Parathyroid adenoma (tissue), 2 donors: Measurements from ENCODE around the gene TAF10.
A peak's percentile ranks its signal among the peaks of the same experiment; 100 is the strongest.

Source experiments
- H2AFZ ChIP-seq: fragments of 300-600 bp; sonication (generic); one replicate; pipeline ENCODE4 v1.7.0; 2017; ENCODE audit warnings: antibody characterized with exemption, mild to moderate bottlenecking
- H3K27ac ChIP-seq: fragments of 300-600 bp; sonication (generic); one replicate; pipeline ENCODE4 v1.7.0; 2017
- H3K27me3 ChIP-seq: fragments of 300-600 bp; sonication (generic); one replicate; pipeline ENCODE4 v1.7.0; 2017; ENCODE audit warnings: low read length; ENCODE audit not compliant: control insufficient read depth, insufficient read depth
- H3K36me3 ChIP-seq: fragments of 300-600 bp; sonication (generic); one replicate; pipeline ENCODE4 v1.7.0; 2017; ENCODE audit warnings: low read length; ENCODE audit not compliant: control insufficient read depth, insufficient read depth
- H3K4me1 ChIP-seq: fragments of 300-600 bp; sonication (generic); one replicate; pipeline ENCODE4 v1.7.0; 2017; ENCODE audit warnings: control low read depth
- H3K4me2 ChIP-seq: fragments of 300-600 bp; sonication (generic); one replicate; pipeline ENCODE4 v1.7.0; 2017; ENCODE audit warnings: low read length
- H3K4me3 ChIP-seq: fragments of 300-600 bp; sonication (generic); one replicate; pipeline ENCODE4 v1.7.0; 2017; ENCODE audit warnings: low read depth, low read length
- H3K79me2 ChIP-seq: fragments of 300-600 bp; sonication (generic); one replicate; pipeline ENCODE4 v1.7.0; 2017; ENCODE audit warnings: control low read depth
- H3K9ac ChIP-seq: fragments of 300-600 bp; sonication (generic); one replicate; pipeline ENCODE4 v1.7.0; 2017; ENCODE audit warnings: mild to moderate bottlenecking
- H3K9me3 ChIP-seq: fragments of 300-600 bp; sonication (generic); one replicate; pipeline ENCODE4 v1.7.0; 2017; ENCODE audit warnings: low read length; ENCODE audit not compliant: control insufficient read depth
- TF ChIP-seq, protein P1 (sequence below): fragments of 300-600 bp; sonication (generic); IDR thresholded peaks from one replicate; pipeline ENCODE4 v1.7.0; 2017; ENCODE audit warnings: antibody characterized with exemption, mild to moderate bottlenecking
- donor health status: primary hyperparathyroidism.

The TAF10 gene

DNA sequence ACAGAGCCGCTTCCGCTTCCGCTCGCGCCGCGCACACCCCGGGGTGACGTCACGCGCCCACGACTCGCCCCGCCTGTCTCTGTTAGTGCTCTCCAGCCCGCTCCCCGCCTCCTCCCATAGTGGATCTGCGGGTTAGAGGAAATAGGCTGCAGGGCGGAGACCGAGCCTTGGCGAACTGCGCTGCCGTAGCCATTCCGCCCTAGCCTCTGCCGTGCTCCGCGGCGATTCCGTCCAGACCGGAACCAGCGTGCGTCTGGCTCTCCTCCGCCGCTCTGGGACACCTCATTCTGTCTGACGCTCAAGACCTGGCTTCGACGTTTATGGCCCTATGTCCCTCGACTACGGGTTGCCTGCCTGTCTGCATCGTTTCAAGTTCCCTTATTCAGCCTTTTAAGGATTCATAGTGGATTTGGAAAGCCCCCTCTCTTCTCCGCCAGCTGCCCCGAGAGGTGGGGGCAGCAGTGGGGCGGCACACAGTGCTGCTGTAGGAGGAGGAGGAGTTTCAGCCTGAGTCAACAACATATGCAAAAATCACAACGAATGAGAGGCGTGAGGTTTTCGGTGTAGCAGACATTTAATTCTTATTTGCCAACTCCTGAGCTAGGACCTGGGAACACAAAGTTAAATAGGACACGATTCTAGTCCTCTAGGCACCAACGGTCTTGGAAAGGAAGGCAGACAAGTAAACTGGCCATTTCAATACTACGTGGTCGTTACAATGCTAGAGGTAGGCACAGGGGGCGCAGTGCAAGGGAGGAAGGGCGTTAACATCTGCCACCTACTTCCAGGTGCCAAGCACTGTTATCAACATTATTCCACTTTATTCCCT is at the start of gene TAF10:
TSS of gene TAF10 (minus strand) at position 4 of the 829 bp plus-strand sequence. CDS start 27 bp downstream, outside the sequence.
- TF ChIP-seq, protein P1, sequence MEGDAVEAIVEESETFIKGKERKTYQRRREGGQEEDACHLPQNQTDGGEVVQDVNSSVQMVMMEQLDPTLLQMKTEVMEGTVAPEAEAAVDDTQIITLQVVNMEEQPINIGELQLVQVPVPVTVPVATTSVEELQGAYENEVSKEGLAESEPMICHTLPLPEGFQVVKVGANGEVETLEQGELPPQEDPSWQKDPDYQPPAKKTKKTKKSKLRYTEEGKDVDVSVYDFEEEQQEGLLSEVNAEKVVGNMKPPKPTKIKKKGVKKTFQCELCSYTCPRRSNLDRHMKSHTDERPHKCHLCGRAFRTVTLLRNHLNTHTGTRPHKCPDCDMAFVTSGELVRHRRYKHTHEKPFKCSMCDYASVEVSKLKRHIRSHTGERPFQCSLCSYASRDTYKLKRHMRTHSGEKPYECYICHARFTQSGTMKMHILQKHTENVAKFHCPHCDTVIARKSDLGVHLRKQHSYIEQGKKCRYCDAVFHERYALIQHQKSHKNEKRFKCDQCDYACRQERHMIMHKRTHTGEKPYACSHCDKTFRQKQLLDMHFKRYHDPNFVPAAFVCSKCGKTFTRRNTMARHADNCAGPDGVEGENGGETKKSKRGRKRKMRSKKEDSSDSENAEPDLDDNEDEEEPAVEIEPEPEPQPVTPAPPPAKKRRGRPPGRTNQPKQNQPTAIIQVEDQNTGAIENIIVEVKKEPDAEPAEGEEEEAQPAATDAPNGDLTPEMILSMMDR, result peak; percentile 11
- peaks cover 2% of the 10 kb centered on the region for H3K79me2 ChIP-seq
- peaks cover 4% of the 10 kb centered on the region for H3K4me1 ChIP-seq
- H3K9ac ChIP-seq, result peak within 1 kb of the TSS; percentile 80
- H3K36me3 ChIP-seq, result no peaks in the 10 kb centered on the region
- H3K9me3 ChIP-seq, result no peaks in the 10 kb centered on the region
- peak within 1 kb of the TSS; percentile 73 for H3K4me2 ChIP-seq
- H2AFZ ChIP-seq, result peak within 1 kb of the TSS; percentile 91
- H3K27ac ChIP-seq, result peak within 1 kb of the TSS; percentile 99
- H3K27me3 ChIP-seq, result no peaks in the 10 kb centered on the region
- H3K4me3 ChIP-seq, result peak within 1 kb of the TSS; percentile 70

DNA sequence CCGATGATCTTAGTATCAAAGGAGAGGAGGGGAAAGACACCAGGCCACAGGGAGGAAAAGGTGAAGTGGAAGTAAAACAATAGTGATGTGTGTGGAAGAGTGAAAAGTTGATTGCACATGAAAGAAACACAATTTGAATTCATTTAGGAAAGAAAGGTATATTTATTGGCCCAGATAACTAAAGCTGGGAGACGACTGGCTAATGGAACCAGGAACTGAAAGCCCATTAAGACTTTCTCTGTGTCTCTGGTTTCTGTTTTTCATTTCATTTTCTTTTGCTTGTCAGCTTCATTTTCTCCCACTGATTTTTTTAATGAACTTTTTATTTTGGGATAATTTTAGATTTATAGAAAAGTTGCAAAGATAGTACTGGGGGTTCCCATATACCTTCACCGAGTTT is 48.7 kb upstream of the TAF10 start:
- Histone ChIP-seq H3K9me3 (no peaks in the 10 kb centered on the region), H3K27ac (no peak overlapping the region), H2AFZ (no peak overlapping the region), H3K4me2 (no peak overlapping the region), H3K4me3 (no peak overlapping the region), H3K4me1 (no peaks in the 10 kb centered on the region), H3K9ac (no peak overlapping the region), H3K36me3 (no peaks in the 10 kb centered on the region), H3K27me3 (no peaks in the 10 kb centered on the region), H3K79me2 (no peaks in the 10 kb centered on the region)
- TF ChIP-seq, protein P1, result no peak

DNA sequence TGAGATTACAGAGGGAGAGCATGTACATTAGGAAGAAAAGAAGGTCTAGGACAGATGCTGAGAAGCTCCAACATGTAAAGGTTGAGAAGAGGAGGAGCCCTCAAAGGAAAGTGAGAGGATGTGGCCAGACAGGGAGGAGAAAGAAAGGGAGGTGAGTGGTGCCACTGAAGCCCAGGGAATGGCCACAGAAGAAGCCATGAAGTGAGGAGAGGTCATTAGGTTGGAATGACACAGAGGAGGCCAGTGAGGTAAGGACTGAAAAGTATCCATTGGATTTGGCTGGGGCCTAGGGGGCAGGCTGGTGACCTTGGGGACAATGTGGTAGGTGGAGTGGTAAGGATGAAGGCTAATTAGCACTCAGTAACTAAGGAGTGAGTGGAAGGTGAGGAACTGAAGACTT is 46.6 kb upstream of the TAF10 start:
- no peak overlapping the region for H3K4me2 ChIP-seq
- TF ChIP-seq, protein P1, result no peak
- H2AFZ ChIP-seq, result no peak overlapping the region
- no peaks in the 10 kb centered on the region for H3K79me2 ChIP-seq
- H3K9ac ChIP-seq, result no peak overlapping the region
- H3K27me3 ChIP-seq, result no peaks in the 10 kb centered on the region
- H3K36me3 ChIP-seq, result no peaks in the 10 kb centered on the region
- no peaks in the 10 kb centered on the region for H3K9me3 ChIP-seq
- H3K27ac ChIP-seq, result no peak overlapping the region
- H3K4me3 ChIP-seq, result no peak overlapping the region
- no peaks in the 10 kb centered on the region for H3K4me1 ChIP-seq

DNA sequence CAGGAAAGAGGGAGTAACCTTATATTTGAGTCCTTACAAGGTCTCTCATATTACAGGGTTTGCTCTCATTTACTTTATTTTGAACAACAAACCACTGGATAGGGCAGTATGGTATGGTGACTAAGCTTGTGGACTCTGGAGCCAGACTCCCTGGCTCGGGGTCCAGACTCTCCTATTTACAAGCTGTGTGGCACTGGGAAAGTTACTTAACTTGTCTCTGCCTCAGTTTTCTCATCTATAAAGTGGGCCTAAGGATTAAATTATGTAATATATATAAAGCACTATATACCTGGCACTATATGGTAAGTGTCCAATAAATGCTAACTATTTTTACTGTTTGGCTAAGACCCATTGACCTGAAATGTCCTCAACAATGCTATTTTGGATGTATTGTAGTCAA is 45.3 kb upstream of the TAF10 start:
- TF ChIP-seq, protein P1, result no peak
- H3K27me3 ChIP-seq, result no peaks in the 10 kb centered on the region
- H3K79me2 ChIP-seq, result no peaks in the 10 kb centered on the region
- no peak overlapping the region for H3K4me3 ChIP-seq
- no peaks in the 10 kb centered on the region for H3K36me3 ChIP-seq
- no peak overlapping the region for H3K4me2 ChIP-seq
- H2AFZ ChIP-seq, result no peak overlapping the region
- no peaks in the 10 kb centered on the region for H3K4me1 ChIP-seq
- H3K27ac ChIP-seq, result no peak overlapping the region
- no peak overlapping the region for H3K9ac ChIP-seq
- no peaks in the 10 kb centered on the region for H3K9me3 ChIP-seq

GRCh38 chr11:6656936-6657335 is 44.9 kb upstream of the TAF10 start:
- no peak overlapping the region for H3K4me3 ChIP-seq
- no peaks in the 10 kb centered on the region for H3K36me3 ChIP-seq
- H3K27me3 ChIP-seq, result no peaks in the 10 kb centered on the region
- no peak overlapping the region for H3K9ac ChIP-seq
- H3K79me2 ChIP-seq, result no peaks in the 10 kb centered on the region
- TF ChIP-seq, protein P1, result no peak
- no peaks in the 10 kb centered on the region for H3K9me3 ChIP-seq
- no peak overlapping the region for H2AFZ ChIP-seq
- no peak overlapping the region for H3K27ac ChIP-seq
- H3K4me1 ChIP-seq, result no peaks in the 10 kb centered on the region
- no peak overlapping the region for H3K4me2 ChIP-seq
